Hepatocyte (in vitro differentiated cells): ENCODE data around the gene ATP6V1B1. TPM values are rescaled to one million over a fixed set of nuclear protein-coding genes. Genes with fewer than 3 reads are reported as not detected.

Source experiments
- DNase-seq: peaks from one replicate; pipeline ENCODE4 v3.0.0-alpha.2; 2016; ENCODE audit warnings: low spot score
- H2AFZ ChIP-seq: fragments of 200-600 bp; sonication (generic); 2 replicates; pipeline ENCODE4 v1.6.0; 2016; ENCODE audit warnings: antibody characterized with exemption, mild to moderate bottlenecking
- H3K27ac ChIP-seq: fragments of 200-600 bp; sonication (generic); 2 replicates; pipeline ENCODE4 v1.5.1; 2016; ENCODE audit warnings: mild to moderate bottlenecking
- H3K27me3 ChIP-seq: fragments of 200-600 bp; sonication (generic); 2 replicates; pipeline ENCODE4 v1.6.1; 2016
- H3K36me3 ChIP-seq: fragments of 200-600 bp; sonication (generic); replicated peaks from 2 replicates; pipeline ENCODE4 v1.5.1; 2016; ENCODE audit warnings: low read depth; ENCODE audit not compliant: insufficient read depth
- H3K4me1 ChIP-seq: fragments of 200-600 bp; sonication (generic); 2 replicates; pipeline ENCODE4 v1.5.1; 2016; ENCODE audit warnings: mild to moderate bottlenecking, moderate library complexity; ENCODE audit not compliant: insufficient read depth
- H3K4me2 ChIP-seq: fragments of 200-600 bp; sonication (generic); 2 replicates; pipeline ENCODE4 v1.6.0; 2016
- H3K4me3 ChIP-seq: fragments of 200-600 bp; sonication (generic); 2 replicates; pipeline ENCODE4 v1.5.1; 2016; ENCODE audit warnings: mild to moderate bottlenecking
- H3K79me2 ChIP-seq: fragments of 200-600 bp; sonication (generic); 2 replicates; pipeline ENCODE4 v1.6.0; 2017; ENCODE audit warnings: mild to moderate bottlenecking
- H3K9me2 ChIP-seq: fragments of 200-600 bp; sonication (generic); replicated peaks from 2 replicates; pipeline ENCODE4 v1.6.0; 2017; ENCODE audit warnings: mild to moderate bottlenecking; ENCODE audit not compliant: insufficient read depth
- H3K9me3 ChIP-seq: fragments of 200-600 bp; sonication (generic); 2 replicates; pipeline ENCODE4 v1.5.1; 2016; ENCODE audit warnings: low read depth, mild to moderate bottlenecking
- H4K20me1 ChIP-seq: fragments of 200-600 bp; sonication (generic); 2 replicates; pipeline ENCODE4 v1.6.0; 2016; ENCODE audit warnings: mild to moderate bottlenecking; ENCODE audit not compliant: insufficient read depth, poor library complexity, severe bottlenecking
- CTCF ChIP-seq: fragments of 200-600 bp; sonication (generic); IDR thresholded peaks from 2 replicates; pipeline ENCODE4 v1.5.1; 2016; ENCODE audit warnings: antibody characterized with exemption, mild to moderate bottlenecking; ENCODE audit not compliant: poor library complexity
- EZH2 ChIP-seq: fragments of 200-600 bp; sonication (generic); IDR thresholded peaks from 2 replicates; pipeline ENCODE4 v1.6.1; 2016; ENCODE audit warnings: antibody characterized with exemption, mild to moderate bottlenecking, borderline replicate concordance
- EZH2phosphoT487 ChIP-seq: fragments of 200-600 bp; sonication (generic); IDR thresholded peaks from one replicate; pipeline ENCODE4 v1.6.1; 2018; ENCODE audit warnings: antibody characterized with exemption, mild to moderate bottlenecking, low read depth, moderate library complexity; ENCODE audit not compliant: unreplicated experiment, severe bottlenecking
- WGBS: methylation state at CpG from one replicate; pipeline ENCODE4 v1.1.6; 2016; ENCODE audit warnings: low lambda C conversion rate; ENCODE audit errors: missing lambda C conversion rate; 5-methylcytosine and 5-hydroxymethylcytosine counted together
- polyA plus RNA-seq: library from polyadenylated mRNA; unstranded; fragments of >200 nt; fragmentation: Nextera tagmentation; extraction: Ambion mirVana; gene quantifications from 2 replicates; pipeline ENCODE4 v1.2.1, GENCODE V29; 2016
- total RNA-seq: library from RNA; depleted of rRNA; stranded (reverse); fragments of >200 nt; gene quantifications from 2 replicates; pipeline ENCODE4 v1.2.3, GENCODE V29; 2014

Gene ATP6V1B1
- total and polyA plus RNA-seq, 2 experiments from 2014 or later, result 1.7 to 2.9 TPM

GRCh38 chr2:70990216-70990615, 54.5 kb downstream of the ATP6V1B1 start:
- Histone ChIP-seq H3K9me3 (no peaks in the 10 kb centered on the region), H3K9me2 (no peaks in the 10 kb centered on the region), H3K4me1 (peaks cover 12% of the 10 kb centered on the region), H3K36me3 (no peaks in the 10 kb centered on the region), H3K27me3 (no peaks in the 10 kb centered on the region), H3K4me3 (no peak overlapping the region), H3K27ac (no peak overlapping the region), H3K4me2 (no peak overlapping the region), H4K20me1 (peaks cover 12% of the 10 kb centered on the region), H2AFZ (no peak overlapping the region), H3K79me2 (peaks cover 24% of the 10 kb centered on the region)
- peak; percentile 1 for DNase-seq
- no peak for TF ChIP-seq EZH2
- no peak for TF ChIP-seq EZH2phosphoT487
- TF ChIP-seq CTCF, result no peak
- 89% methylated on average over 5 of the region's 5 CpGs for WGBS

- no peaks in the 10 kb centered on the region for H3K36me3 ChIP-seq
- H3K4me2 ChIP-seq, result no peak overlapping the region
- no peaks in the 10 kb centered on the region for H3K9me3 ChIP-seq
- peaks cover 24% of the 10 kb centered on the region for H3K79me2 ChIP-seq
- H2AFZ ChIP-seq, result no peak overlapping the region
- no peaks in the 10 kb centered on the region for H3K27me3 ChIP-seq
- H3K9me2 ChIP-seq, result no peaks in the 10 kb centered on the region
- H3K27ac ChIP-seq, result no peak overlapping the region
- no peak for TF ChIP-seq CTCF
- TF ChIP-seq EZH2phosphoT487, result no peak
- TF ChIP-seq EZH2, result no peak
- peak; percentile 1 for DNase-seq
- WGBS, result 97% methylated on average over 5 of the region's 5 CpGs
- peaks cover 12% of the 10 kb centered on the region for H3K4me1 ChIP-seq
- H4K20me1 ChIP-seq, result peaks cover 12% of the 10 kb centered on the region
- no peak overlapping the region for H3K4me3 ChIP-seq
Measured at GRCh38 chr2:70991142-70991541, 55.4 kb downstream of the ATP6V1B1 start.

GRCh38 chr2:70991742-70992141, 56.0 kb downstream of the ATP6V1B1 start:
- Histone ChIP-seq H3K4me2 (no peak overlapping the region), H3K79me2 (peaks cover 24% of the 10 kb centered on the region), H2AFZ (no peak overlapping the region), H3K27me3 (no peaks in the 10 kb centered on the region), H3K27ac (no peak overlapping the region), H3K4me1 (peaks cover 12% of the 10 kb centered on the region), H3K9me2 (no peaks in the 10 kb centered on the region), H4K20me1 (peaks cover 12% of the 10 kb centered on the region), H3K36me3 (no peaks in the 10 kb centered on the region), H3K4me3 (no peak overlapping the region), H3K9me3 (no peaks in the 10 kb centered on the region)
- TF ChIP-seq CTCF (no peak), EZH2 (no peak), EZH2phosphoT487 (no peak)
- 96% methylated on average over 9 of the region's 9 CpGs for WGBS
- no peak for DNase-seq
